BE2C (cell line): ENCODE measurements around the gene KASH5.

Experiments used
- DNase-seq: peaks from one replicate; pipeline ENCODE4 v3.0.0-alpha.2; 2020
- H3K27me3 ChIP-seq: fragments of 250-450 bp; sonication (Bioruptor Pico); 2 replicates; pipeline ENCODE4 v1.5.1; 2020; ENCODE audit warnings: mild to moderate bottlenecking
- H3K36me3 ChIP-seq: fragments of 250-450 bp; sonication (Bioruptor Pico); 2 replicates; pipeline ENCODE4 v1.5.1; 2020; ENCODE audit warnings: mild to moderate bottlenecking
- H3K4me1 ChIP-seq: fragments of 250-450 bp; sonication (Bioruptor Pico); 2 replicates; pipeline ENCODE4 v1.5.1; 2020
- H3K4me3 ChIP-seq: 2 replicates; pipeline ENCODE4 v1.5.1; 2011; ENCODE audit warnings: low read depth, low read length
- H3K9me3 ChIP-seq: fragments of 250-450 bp; sonication (Bioruptor Pico); 2 replicates; pipeline ENCODE4 v1.5.1; 2020
- TF ChIP-seq, protein P1 (sequence below): IDR thresholded peaks from 2 replicates; pipeline ENCODE4 v1.5.1; 2012; ENCODE audit warnings: mild to moderate bottlenecking, low read depth, low read length

Gene KASH5

DNA sequence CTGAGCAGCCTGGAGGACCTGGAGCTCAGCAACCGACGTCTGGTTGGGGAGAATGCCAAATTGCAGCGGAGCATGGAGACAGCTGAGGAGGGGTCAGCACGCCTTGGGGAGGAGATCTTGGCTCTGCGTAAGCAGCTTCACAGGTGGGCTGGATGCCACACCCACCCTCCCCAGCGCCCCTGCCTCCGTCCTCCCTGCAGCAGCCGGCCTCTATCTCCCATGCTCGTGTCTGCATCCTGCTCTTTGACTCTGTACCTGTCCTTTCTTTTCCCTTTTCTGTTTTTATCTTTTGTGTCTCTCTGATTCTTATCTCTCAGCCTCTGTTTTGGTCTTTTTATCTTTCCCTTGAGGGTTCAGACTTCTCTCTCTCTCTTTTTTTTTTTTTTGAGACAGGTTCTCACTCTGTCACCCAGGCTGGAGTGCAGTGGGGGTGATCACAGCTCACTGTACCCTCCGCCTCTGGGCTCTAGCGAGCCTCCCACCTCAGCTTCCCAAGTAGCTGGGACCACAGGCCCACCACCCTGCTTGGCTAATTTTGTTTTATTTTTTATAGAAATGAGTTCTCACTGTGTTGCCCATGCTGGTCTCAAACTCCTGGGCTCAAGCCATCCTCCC is 10.1 kb downstream of the KASH5 start:
- Histone ChIP-seq H3K4me1 (no peaks in the 10 kb centered on the region), H3K9me3 (no peaks in the 10 kb centered on the region), H3K4me3 (no peak overlapping the region), H3K36me3 (no peaks in the 10 kb centered on the region), H3K27me3 (no peaks in the 10 kb centered on the region)
- TF ChIP-seq, protein P1, sequence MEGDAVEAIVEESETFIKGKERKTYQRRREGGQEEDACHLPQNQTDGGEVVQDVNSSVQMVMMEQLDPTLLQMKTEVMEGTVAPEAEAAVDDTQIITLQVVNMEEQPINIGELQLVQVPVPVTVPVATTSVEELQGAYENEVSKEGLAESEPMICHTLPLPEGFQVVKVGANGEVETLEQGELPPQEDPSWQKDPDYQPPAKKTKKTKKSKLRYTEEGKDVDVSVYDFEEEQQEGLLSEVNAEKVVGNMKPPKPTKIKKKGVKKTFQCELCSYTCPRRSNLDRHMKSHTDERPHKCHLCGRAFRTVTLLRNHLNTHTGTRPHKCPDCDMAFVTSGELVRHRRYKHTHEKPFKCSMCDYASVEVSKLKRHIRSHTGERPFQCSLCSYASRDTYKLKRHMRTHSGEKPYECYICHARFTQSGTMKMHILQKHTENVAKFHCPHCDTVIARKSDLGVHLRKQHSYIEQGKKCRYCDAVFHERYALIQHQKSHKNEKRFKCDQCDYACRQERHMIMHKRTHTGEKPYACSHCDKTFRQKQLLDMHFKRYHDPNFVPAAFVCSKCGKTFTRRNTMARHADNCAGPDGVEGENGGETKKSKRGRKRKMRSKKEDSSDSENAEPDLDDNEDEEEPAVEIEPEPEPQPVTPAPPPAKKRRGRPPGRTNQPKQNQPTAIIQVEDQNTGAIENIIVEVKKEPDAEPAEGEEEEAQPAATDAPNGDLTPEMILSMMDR: no peak
- DNase-seq: no peak

- H3K9me3 ChIP-seq: no peaks in the 10 kb centered on the region
- TF ChIP-seq, protein P1: no peak
- H3K4me1 ChIP-seq: no peaks in the 10 kb centered on the region
Measured at GRCh38 chr19:49398931-49399330, 10.9 kb downstream of the KASH5 start.

DNA sequence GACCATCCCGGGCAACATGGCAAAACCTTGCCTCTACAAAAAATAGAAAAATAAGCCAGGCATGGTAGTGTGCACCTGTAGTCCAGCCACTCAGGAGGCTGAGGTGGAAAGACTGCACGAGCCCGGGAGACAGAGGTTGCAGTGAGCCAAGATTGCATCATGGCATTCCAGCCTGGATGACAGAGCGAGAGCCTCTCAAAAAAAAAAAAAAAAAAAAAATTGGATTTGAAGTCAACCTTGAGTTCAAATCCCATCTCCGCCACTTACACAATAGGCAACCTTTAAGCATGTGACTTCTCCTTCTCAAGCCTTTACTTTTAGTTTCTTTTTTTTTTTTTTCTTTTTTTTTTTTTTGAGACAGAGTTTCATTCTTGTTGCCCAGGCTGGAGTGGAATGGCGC is 12.0 kb downstream of the KASH5 start:
- TF ChIP-seq, protein P1: no peak
- H3K27me3 ChIP-seq: no peaks in the 10 kb centered on the region

More at GRCh38 chr19:49398931-49399330, 10.9 kb downstream of the KASH5 start:
- Histone ChIP-seq H3K27me3 (no peaks in the 10 kb centered on the region), H3K36me3 (no peaks in the 10 kb centered on the region), H3K4me3 (no peak overlapping the region)
- DNase-seq: no peak

GRCh38 chr19:49403404-49404187 is 15.5 kb downstream of the KASH5 start:
- Histone ChIP-seq H3K36me3 (no peaks in the 10 kb centered on the region), H3K27me3 (no peaks in the 10 kb centered on the region), H3K4me1 (no peaks in the 10 kb centered on the region), H3K9me3 (no peaks in the 10 kb centered on the region), H3K4me3 (no peak overlapping the region)
- no peak for DNase-seq
- TF ChIP-seq, protein P1: no peak

More for the DNA sequence above, 12.0 kb downstream of the KASH5 start:
- Histone ChIP-seq H3K36me3 (no peaks in the 10 kb centered on the region), H3K4me3 (no peak overlapping the region), H3K9me3 (no peaks in the 10 kb centered on the region), H3K4me1 (no peaks in the 10 kb centered on the region)
- DNase-seq: no peak

DNA sequence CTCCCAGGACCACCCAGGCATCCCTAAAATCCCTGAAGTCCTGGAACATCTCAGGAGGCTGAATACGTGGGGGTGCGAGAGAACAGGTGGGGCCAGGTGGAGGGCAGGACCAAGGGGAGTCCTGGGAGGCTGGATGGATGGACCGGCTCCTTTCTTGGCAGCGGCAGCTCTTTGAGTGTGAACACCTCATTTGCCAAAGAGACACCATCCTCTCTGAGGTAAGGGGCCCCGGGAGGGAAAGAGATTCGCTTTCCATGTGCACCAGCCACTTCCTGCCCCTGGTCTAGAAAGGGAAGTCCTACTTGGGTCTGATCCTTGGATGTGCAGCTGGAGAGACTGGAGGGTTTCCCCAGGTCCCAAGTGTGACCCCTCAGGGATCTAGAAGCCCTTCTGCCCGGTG is 19.0 kb downstream of the KASH5 start:
- Histone ChIP-seq H3K4me3 (no peak overlapping the region), H3K36me3 (no peaks in the 10 kb centered on the region), H3K27me3 (no peaks in the 10 kb centered on the region), H3K4me1 (no peaks in the 10 kb centered on the region), H3K9me3 (no peaks in the 10 kb centered on the region)
- no peak for DNase-seq
- TF ChIP-seq, protein P1: no peak

GRCh38 chr19:49407482-49408015 is 19.5 kb downstream of the KASH5 start:
- H3K36me3 ChIP-seq: no peaks in the 10 kb centered on the region
- no peaks in the 10 kb centered on the region for H3K27me3 ChIP-seq
- no peak overlapping the region for H3K4me3 ChIP-seq
- H3K9me3 ChIP-seq: no peaks in the 10 kb centered on the region
- H3K4me1 ChIP-seq: no peaks in the 10 kb centered on the region
- TF ChIP-seq, protein P1: no peak
- DNase-seq: no peak
